ENCODE measurements around the gene UBE2D2.

The UBE2D2 gene

DNA sequence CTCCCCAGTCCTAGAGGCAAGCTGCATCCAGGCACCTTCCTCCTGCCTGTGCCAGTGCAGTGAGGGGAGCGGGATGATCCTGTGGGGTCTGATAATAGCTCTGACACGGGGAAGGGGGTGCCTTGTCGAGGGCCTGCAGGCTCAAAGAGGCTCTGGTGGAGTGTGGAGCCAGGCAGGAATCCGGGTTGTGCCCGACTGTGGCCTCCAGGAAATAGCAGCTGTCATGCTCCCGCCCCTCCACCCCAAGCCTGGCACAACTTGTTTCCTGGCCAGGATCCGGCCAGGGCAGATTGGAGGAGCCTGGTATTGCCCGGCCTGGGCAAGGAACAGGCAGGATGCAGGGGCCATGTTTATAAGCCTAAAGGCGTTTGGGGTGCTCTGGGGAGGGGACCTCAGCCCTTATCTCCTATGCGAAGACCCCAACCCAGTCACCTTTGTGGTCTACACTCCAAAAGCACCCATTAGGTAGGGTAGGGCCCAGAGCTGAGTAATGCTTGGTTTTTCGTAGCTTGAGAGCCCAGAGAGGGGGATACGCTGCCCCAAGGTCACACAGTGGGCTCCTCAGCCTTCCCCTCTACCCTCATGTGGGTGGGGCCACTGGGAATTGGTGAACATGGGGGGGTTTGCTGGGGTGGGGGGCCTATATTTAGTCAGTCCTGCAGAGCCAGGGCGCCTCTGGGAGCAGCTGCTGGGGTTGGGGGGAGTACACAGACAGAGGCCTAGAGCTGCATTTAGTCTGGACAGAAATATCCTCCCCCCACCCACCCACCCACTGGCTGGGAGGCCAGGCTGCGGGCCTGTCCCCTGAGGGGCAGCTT lies 99.2 kb downstream of the UBE2D2 start:
- FAIRE-seq = no peak
- DNase-seq (ENCODE audit: insufficient read length, low spot score) = no peak
- TF ChIP-seq, protein P1, sequence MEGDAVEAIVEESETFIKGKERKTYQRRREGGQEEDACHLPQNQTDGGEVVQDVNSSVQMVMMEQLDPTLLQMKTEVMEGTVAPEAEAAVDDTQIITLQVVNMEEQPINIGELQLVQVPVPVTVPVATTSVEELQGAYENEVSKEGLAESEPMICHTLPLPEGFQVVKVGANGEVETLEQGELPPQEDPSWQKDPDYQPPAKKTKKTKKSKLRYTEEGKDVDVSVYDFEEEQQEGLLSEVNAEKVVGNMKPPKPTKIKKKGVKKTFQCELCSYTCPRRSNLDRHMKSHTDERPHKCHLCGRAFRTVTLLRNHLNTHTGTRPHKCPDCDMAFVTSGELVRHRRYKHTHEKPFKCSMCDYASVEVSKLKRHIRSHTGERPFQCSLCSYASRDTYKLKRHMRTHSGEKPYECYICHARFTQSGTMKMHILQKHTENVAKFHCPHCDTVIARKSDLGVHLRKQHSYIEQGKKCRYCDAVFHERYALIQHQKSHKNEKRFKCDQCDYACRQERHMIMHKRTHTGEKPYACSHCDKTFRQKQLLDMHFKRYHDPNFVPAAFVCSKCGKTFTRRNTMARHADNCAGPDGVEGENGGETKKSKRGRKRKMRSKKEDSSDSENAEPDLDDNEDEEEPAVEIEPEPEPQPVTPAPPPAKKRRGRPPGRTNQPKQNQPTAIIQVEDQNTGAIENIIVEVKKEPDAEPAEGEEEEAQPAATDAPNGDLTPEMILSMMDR (IDR thresholded peaks at IDR 0.05; ENCODE audit: insufficient read depth, missing control alignments) = no peak

DNA sequence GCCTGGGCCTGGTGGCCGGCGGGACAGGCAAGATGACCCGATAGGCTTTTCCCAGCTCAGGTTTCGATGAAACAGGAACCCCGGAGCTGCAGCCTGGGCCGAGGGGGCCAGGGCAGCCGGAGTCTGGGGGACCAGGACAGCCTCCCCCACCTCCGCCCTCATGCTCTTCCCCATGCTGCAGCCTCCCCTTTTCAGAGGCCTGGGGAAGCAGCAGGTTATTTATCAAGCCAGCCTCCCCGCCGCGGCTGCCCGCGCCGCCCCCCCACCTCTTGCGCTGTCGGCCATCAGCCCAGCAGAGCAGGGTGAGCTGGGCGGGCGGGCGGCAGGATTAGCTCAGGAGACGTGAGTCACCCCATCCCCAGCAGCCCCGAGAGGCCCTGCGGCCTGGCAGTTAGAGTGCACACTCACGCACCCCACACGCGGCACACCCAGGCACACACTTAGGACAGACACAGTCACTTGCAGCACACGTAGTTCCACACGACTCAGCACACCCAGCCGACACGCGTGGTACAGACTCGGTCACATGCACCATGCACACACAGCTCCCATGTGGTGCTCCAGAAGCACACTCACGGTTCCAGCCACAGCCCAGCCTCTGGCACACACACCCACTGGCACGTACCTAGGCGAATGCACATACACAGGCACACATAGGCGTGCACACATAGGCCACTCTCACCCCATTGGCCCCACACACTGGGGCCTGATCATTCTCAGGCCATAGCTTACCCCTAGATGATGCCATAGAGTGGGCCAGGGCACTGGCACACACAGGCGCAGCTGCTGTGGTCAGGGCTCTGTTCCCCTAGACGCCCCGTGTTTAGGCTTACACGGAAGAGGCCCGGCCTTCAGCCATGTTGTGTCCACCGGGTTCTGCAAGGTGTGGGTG lies 100.0 kb downstream of the UBE2D2 start:
- TF ChIP-seq, protein P1 (IDR thresholded peaks at IDR 0.05; ENCODE audit: insufficient read depth, missing control alignments) = no peak
- no peak for DNase-seq (ENCODE audit: insufficient read length, low spot score)
- no peak for FAIRE-seq

DNA sequence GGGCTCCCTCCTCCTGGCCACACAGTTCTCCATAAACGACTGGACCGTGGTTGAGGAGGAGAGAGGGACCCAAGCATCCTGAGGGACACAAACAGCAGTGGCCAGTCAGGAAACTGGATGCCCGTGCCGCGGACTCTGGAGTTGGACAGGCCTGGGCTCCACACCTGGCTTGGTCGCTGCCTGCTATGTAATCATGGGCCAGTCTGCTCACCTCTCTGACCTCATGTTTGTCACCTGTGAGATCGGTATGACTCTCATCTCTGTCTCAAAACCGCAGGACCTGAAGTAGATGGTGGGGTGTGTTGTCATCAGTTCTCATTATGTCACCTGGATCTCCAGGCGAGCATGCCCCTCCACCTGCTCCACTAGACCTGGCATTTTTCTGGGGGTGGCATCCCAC lies 101.5 kb downstream of the UBE2D2 start:
- FAIRE-seq = no peak
- TF ChIP-seq, protein P1 (IDR thresholded peaks at IDR 0.05; ENCODE audit: insufficient read depth, missing control alignments) = no peak
- DNase-seq (ENCODE audit: insufficient read length, low spot score) = no peak

DNA sequence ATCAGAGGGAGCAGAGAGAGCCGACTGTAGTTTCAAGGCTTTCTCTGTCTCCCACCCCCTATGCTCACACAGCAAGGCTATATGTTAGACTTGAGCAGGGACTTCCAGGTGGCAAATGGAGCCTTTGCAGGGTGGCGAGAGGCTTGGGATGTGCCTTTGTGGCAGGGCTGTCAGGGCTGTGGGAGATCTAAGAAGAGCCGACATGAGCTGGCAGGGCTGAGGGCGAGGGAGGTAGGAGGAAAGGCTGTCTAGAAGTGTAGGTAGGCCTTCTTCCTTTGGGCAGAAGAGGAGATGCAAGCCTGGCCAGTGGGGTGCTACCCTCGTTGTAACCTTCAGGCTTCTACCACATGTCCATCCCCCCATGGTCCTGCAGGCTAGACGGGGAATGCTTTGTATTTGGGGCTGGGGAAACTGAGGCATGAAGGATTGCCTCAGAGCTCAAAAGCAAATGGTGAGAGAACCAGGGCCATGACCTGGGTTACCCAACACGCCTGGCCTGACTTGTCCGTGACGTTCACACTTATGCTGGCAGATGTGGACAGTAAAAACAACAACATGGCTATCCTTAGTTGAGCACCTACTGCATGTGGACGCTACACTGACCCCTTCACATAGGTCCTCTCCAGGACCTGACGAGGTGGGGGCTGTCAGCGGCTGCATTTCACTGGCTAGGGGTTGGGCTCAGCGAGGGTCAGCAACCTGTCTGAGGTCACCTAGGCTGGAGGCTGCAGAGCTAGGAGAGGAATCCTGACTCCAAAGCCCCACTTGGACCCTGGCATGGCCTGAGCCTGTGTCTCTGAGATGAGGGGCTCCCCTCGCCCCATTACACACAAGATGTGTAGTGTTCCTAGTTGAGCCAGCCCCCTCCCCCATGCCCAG lies 102.3 kb downstream of the UBE2D2 start:
- DNase-seq (ENCODE audit: insufficient read length, low spot score) (no peak), FAIRE-seq (no peak)
- TF ChIP-seq, protein P1 (IDR thresholded peaks at IDR 0.05; ENCODE audit: insufficient read depth, missing control alignments) = no peak

DNA sequence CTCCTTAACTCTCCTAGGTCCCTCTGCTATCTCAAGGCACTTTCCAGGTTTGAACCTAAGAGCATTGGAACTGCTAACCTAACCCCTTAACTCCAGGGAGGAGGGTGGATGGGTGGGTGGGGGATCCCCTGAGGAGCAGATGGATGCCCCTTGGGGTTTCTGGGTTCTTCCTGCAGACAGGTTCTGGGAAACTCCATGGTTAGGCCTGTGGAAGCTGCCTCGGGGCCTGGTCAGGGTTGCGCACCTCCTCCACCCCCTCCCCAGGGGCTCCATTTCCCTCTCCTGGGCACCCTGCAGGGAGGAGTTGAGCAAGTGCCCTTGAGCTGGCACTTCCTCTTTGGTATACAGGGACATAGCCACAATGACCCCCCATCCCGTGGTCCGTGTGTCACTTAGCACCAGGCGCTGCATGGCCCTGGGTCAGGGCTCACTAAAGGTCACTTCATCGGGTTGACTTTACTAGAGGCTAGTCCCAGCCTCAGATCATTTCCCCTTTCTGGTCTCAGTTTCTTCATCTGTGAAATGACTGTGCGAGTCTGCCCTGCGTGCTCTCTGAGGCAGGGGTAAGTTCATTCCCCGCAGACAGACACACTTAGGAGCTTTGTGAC lies 103.1 kb downstream of the UBE2D2 start:
- TF ChIP-seq, protein P1 (IDR thresholded peaks at IDR 0.05; ENCODE audit: insufficient read depth, missing control alignments) = no peak
- FAIRE-seq = no peak
- no peak for DNase-seq (ENCODE audit: insufficient read length, low spot score)

DNA sequence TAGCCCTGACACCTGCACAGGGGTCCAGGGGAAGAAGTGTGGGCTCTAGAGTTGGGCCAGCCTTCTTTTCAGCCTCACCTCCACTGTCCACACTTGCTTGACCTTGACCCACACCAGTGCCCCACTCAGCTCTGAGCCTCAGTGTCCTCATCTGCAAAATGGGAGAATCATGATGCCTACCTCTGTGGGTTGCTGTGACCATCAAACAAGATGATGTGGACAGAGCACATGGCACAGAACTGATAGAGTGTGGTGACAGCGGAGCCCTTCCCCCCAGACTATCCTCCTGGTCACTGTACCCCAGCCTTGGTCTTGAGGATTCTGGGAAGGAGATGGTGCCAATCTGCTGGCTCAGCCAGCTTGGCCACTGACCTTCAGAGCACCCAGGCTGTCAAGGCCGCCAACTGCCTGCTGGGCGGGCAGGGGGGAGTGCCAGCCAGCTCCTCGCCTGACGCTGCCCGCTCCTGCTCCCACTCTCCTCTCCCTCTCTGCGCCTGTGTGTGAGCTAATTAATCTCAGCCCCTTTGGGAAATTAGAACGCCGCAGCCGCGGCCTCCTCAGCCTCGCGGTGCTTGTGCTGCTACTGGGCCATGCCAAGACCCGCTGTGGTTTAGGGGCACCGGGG lies 103.7 kb downstream of the UBE2D2 start:
- FAIRE-seq (no peak), DNase-seq (ENCODE audit: insufficient read length, low spot score) (peak; percentile 83)
- TF ChIP-seq, protein P1 (IDR thresholded peaks at IDR 0.05; ENCODE audit: insufficient read depth, missing control alignments) = no peak
